Astrocyte (in vitro differentiated cells and primary cell): ENCODE data around the gene UBE4B. TPM values are rescaled to one million over a fixed set of nuclear protein-coding genes. Genes with fewer than 3 reads are reported as not detected.

ENCODE experiments used
- DNase-seq: peaks from one replicate; pipeline ENCODE4 v3.0.0-alpha.2; 2010; ENCODE audit warnings: low read depth
- FAIRE-seq: peaks from 2 replicates; lab custom pipeline; 2011; peaks lifted over from hg19 to GRCh38; lab: Jason Lieb, UNC
- H2AFZ ChIP-seq: 2 replicates; pipeline ENCODE4 v1.6.0; 2012; ENCODE audit warnings: low read depth, low read length, inconsistent platforms
- H3K27ac ChIP-seq: 2 replicates; pipeline ENCODE4 v1.5.1; 2011; ENCODE audit warnings: low read depth, low read length, inconsistent platforms
- H3K27me3 ChIP-seq: 2 replicates; pipeline ENCODE4 v1.6.0; 2011; ENCODE audit warnings: low read length, inconsistent platforms; ENCODE audit not compliant: insufficient read depth
- H3K36me3 ChIP-seq: 2 replicates; pipeline ENCODE4 v1.5.1; 2011; ENCODE audit warnings: low read length, inconsistent platforms; ENCODE audit not compliant: insufficient read depth
- H3K4me1 ChIP-seq: 2 replicates; pipeline ENCODE4 v1.5.1; 2011; ENCODE audit warnings: low read length, inconsistent platforms; ENCODE audit not compliant: insufficient read depth
- H3K4me2 ChIP-seq: 2 replicates; pipeline ENCODE4 v1.6.0; 2012; ENCODE audit warnings: low read length, inconsistent platforms
- H3K4me3 ChIP-seq: 2 replicates; pipeline ENCODE4 v1.5.1; 2011; ENCODE audit warnings: low read depth, mild to moderate bottlenecking, low read length, inconsistent platforms; ENCODE audit not compliant: insufficient read depth
- H3K79me2 ChIP-seq: 2 replicates; pipeline ENCODE4 v1.6.0; 2012; ENCODE audit warnings: mild to moderate bottlenecking, low read length, inconsistent platforms; ENCODE audit not compliant: insufficient read depth
- H3K9ac ChIP-seq: 2 replicates; pipeline ENCODE4 v1.6.0; 2012; ENCODE audit warnings: mild to moderate bottlenecking, low read length, inconsistent platforms
- H3K9me3 ChIP-seq: 2 replicates; pipeline ENCODE4 v1.5.1; 2012; ENCODE audit warnings: low read depth, mild to moderate bottlenecking, low read length, inconsistent platforms; ENCODE audit not compliant: insufficient read depth
- H4K20me1 ChIP-seq: 2 replicates; pipeline ENCODE4 v1.6.0; 2012; ENCODE audit warnings: low read length, inconsistent platforms; ENCODE audit not compliant: insufficient read depth
- H3K27ac Mint-ChIP-seq: one replicate; pipeline ENCODE4 v1.8.0; 2021; ENCODE audit warnings: mild to moderate bottlenecking, mixed read lengths; ENCODE audit not compliant: unreplicated experiment
- H3K27me3 Mint-ChIP-seq: one replicate; pipeline ENCODE4 v1.8.0; 2021; ENCODE audit warnings: low read depth, mixed read lengths; ENCODE audit not compliant: unreplicated experiment
- H3K36me3 Mint-ChIP-seq: one replicate; pipeline ENCODE4 v1.8.0; 2021; ENCODE audit warnings: low read depth, mixed read lengths; ENCODE audit not compliant: unreplicated experiment
- H3K4me1 Mint-ChIP-seq: one replicate; pipeline ENCODE4 v1.8.0; 2021; ENCODE audit warnings: low read depth, mixed read lengths; ENCODE audit not compliant: unreplicated experiment
- H3K4me3 Mint-ChIP-seq: one replicate; pipeline ENCODE4 v1.8.0; 2021; ENCODE audit warnings: mild to moderate bottlenecking, moderate library complexity, mixed read lengths; ENCODE audit not compliant: unreplicated experiment
- H3K9me3 Mint-ChIP-seq: one replicate; pipeline ENCODE4 v1.8.0; 2021; ENCODE audit warnings: mild to moderate bottlenecking, mixed read lengths; ENCODE audit not compliant: unreplicated experiment
- EZH2 ChIP-seq: IDR thresholded peaks from 2 replicates; pipeline ENCODE4 v1.6.1; 2012; ENCODE audit warnings: mild to moderate bottlenecking, low read length, inconsistent platforms; ENCODE audit not compliant: insufficient read depth
- total RNA-seq: library from RNA; stranded (reverse); gene quantifications from 2 replicates; pipeline ENCODE4 v1.2.1, GENCODE V29; 2021
- TF ChIP-seq, protein P1 (sequence below): IDR thresholded peaks from 2 replicates; pipeline ENCODE4 v1.5.1; 2011; ENCODE audit warnings: low read depth, mild to moderate bottlenecking, inconsistent platforms, low read length, moderate library complexity; ENCODE audit not compliant: insufficient read depth

UBE4B gene
- total RNA-seq, 1 donor from 2014 or later: 41.5 TPM

DNA sequence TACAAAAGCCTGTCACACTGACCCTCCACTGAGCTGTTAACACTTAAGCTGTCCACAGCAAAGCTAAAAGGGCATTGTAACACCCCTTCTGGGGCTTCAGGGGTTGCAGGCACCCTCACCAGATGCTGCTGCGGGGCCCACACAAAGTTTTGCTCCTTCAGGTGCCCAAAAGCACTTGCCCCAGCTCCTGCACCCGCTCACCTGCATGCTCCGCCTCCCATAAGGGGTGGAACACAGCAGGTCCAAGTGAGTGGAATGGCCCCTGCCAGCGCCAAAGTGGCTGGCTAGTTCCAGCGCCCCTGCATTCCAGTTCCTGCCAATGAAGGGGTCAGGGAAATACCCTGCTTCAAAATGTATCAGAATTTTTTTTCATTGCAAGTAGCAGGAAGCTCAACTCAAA, 43.0 kb upstream of the UBE4B start:
- Mint-ChIP-seq H3K4me1 (no peaks in the 10 kb centered on the region), H3K27me3 (peaks cover 8% of the 10 kb centered on the region), H3K9me3 (no peaks in the 10 kb centered on the region), H3K27ac (no peak overlapping the region), H3K36me3 (peaks cover 3% of the 10 kb centered on the region), H3K4me3 (no peak overlapping the region)
- Histone ChIP-seq H3K4me1 (no peaks in the 10 kb centered on the region), H3K27ac (no peak overlapping the region), H2AFZ (no peak overlapping the region), H3K27me3 (peaks cover 2% of the 10 kb centered on the region), H3K4me2 (no peak overlapping the region), H3K9me3 (no peaks in the 10 kb centered on the region), H4K20me1 (no peaks in the 10 kb centered on the region), H3K79me2 (no peaks in the 10 kb centered on the region), H3K9ac (no peak overlapping the region), H3K36me3 (no peaks in the 10 kb centered on the region), H3K4me3 (no peak overlapping the region)
- TF ChIP-seq, protein P1, sequence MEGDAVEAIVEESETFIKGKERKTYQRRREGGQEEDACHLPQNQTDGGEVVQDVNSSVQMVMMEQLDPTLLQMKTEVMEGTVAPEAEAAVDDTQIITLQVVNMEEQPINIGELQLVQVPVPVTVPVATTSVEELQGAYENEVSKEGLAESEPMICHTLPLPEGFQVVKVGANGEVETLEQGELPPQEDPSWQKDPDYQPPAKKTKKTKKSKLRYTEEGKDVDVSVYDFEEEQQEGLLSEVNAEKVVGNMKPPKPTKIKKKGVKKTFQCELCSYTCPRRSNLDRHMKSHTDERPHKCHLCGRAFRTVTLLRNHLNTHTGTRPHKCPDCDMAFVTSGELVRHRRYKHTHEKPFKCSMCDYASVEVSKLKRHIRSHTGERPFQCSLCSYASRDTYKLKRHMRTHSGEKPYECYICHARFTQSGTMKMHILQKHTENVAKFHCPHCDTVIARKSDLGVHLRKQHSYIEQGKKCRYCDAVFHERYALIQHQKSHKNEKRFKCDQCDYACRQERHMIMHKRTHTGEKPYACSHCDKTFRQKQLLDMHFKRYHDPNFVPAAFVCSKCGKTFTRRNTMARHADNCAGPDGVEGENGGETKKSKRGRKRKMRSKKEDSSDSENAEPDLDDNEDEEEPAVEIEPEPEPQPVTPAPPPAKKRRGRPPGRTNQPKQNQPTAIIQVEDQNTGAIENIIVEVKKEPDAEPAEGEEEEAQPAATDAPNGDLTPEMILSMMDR: no peak
- TF ChIP-seq EZH2: no peak
- FAIRE-seq (no peak), DNase-seq (no peak)

DNA sequence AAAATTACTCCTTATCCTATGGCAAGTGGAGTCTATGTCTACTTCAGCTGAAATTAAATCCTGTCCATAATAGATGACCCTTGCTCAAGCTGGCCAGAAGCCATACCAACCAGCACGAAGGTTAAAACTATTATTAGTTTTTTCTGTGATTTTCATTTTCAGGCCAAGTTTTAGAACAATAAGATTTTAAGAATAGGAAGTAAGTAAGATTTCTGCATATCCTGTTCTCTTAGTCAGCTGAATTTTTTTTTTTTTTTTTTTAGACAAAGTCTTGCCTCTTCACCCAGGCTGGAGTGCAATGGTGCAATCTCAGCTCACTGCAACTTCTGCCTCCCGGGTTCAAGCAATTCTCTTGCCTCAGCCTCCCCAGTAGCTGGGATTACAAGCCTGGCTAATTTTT, 41.8 kb upstream of the UBE4B start:
- Histone ChIP-seq H3K9ac (no peak overlapping the region), H2AFZ (no peak overlapping the region), H3K9me3 (no peaks in the 10 kb centered on the region), H4K20me1 (no peaks in the 10 kb centered on the region), H3K4me1 (no peaks in the 10 kb centered on the region), H3K36me3 (no peaks in the 10 kb centered on the region), H3K27me3 (peaks cover 2% of the 10 kb centered on the region), H3K4me3 (no peak overlapping the region), H3K27ac (no peak overlapping the region), H3K79me2 (no peaks in the 10 kb centered on the region), H3K4me2 (no peak overlapping the region)
- H3K27me3 Mint-ChIP-seq: peaks cover 8% of the 10 kb centered on the region
- no peaks in the 10 kb centered on the region for H3K9me3 Mint-ChIP-seq
- DNase-seq (no peak), FAIRE-seq (no peak)
- no peak overlapping the region for H3K27ac Mint-ChIP-seq
- H3K4me1 Mint-ChIP-seq: no peaks in the 10 kb centered on the region
- TF ChIP-seq EZH2: no peak
- TF ChIP-seq, protein P1: no peak
- peaks cover 3% of the 10 kb centered on the region for H3K36me3 Mint-ChIP-seq
- no peak overlapping the region for H3K4me3 Mint-ChIP-seq

DNA sequence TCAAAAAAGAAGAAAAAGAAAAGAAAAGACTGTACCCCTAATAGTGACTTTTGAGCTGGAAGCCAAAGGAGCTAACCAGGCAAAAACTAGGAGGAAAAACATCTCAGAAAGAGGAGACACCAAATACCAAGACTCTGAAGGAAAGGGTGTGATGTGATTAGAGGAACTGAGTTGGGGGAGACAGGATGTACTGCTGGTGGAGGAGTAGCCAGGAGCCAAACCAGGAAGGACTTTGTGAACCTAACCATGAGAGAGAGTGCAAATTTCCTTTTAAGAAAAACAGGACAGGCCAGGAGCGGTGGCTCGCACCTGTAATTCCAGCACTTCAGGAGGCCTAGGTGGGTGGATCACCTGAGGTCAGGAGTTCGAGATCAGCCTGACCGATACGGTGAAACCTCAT, 39.8 kb upstream of the UBE4B start:
- Histone ChIP-seq H3K4me2 (no peak overlapping the region), H4K20me1 (no peaks in the 10 kb centered on the region), H3K27ac (no peak overlapping the region), H2AFZ (no peak overlapping the region), H3K36me3 (no peaks in the 10 kb centered on the region), H3K79me2 (no peaks in the 10 kb centered on the region), H3K4me3 (no peak overlapping the region), H3K27me3 (peaks cover 11% of the 10 kb centered on the region), H3K9ac (no peak overlapping the region), H3K4me1 (no peaks in the 10 kb centered on the region), H3K9me3 (no peaks in the 10 kb centered on the region)
- Mint-ChIP-seq H3K9me3 (no peaks in the 10 kb centered on the region), H3K4me3 (no peak overlapping the region), H3K27me3 (peaks cover 14% of the 10 kb centered on the region), H3K4me1 (no peaks in the 10 kb centered on the region), H3K27ac (no peak overlapping the region), H3K36me3 (no peaks in the 10 kb centered on the region)
- no peak for FAIRE-seq
- no peak for DNase-seq
- TF ChIP-seq, protein P1: no peak
- no peak for TF ChIP-seq EZH2
